DMS53 treated with DMSO at 0.1 percent for 48 hours (cell line): ENCODE results near the gene MRPL46.
A peak's percentile ranks its signal among the peaks of the same experiment; 100 is the strongest.

ENCODE experiments used
- DNase-seq: peaks from one replicate; lab custom pipeline; 2025; ENCODE audit not compliant: unreplicated experiment; lab: John Stamatoyannopoulos, UW

MRPL46 gene

GRCh38 chr15:88467073-88467934, at the start of gene MRPL46, which contains the start of gene MRPS11:
Gene MRPL46 (minus strand): TSS chr15:88467388. CDS start chr15:88467377, 11 bp downstream.
Gene MRPS11 (plus strand): TSS chr15:88467708. CDS start chr15:88467718, 10 bp downstream.
- DNase-seq: peak; percentile 87

- no peak for DNase-seq
Measured at GRCh38 chr15:88513195-88513594, 46.0 kb upstream of the MRPL46 start.

GRCh38 chr15:88512601-88513000, 45.4 kb upstream of the MRPL46 start:
- DNase-seq: no peak

- no peak for DNase-seq
Measured at GRCh38 chr15:88512078-88512477, 44.9 kb upstream of the MRPL46 start.

- no peak for DNase-seq
Measured at GRCh38 chr15:88511161-88511560, 44.0 kb upstream of the MRPL46 start.

- no peak for DNase-seq
Measured at GRCh38 chr15:88509964-88510363, 42.8 kb upstream of the MRPL46 start.

GRCh38 chr15:88509321-88509720, 42.1 kb upstream of the MRPL46 start:
- no peak for DNase-seq

GRCh38 chr15:88506628-88507027, 39.4 kb upstream of the MRPL46 start:
- no peak for DNase-seq

GRCh38 chr15:88505721-88506120, 38.5 kb upstream of the MRPL46 start:
- DNase-seq: no peak

GRCh38 chr15:88504445-88504844, 37.3 kb upstream of the MRPL46 start:
- DNase-seq: no peak

- no peak for DNase-seq
Measured at GRCh38 chr15:88498996-88499395, 31.8 kb upstream of the MRPL46 start.

GRCh38 chr15:88497109-88497765, 30.0 kb upstream of the MRPL46 start:
- DNase-seq: no peak

- no peak for DNase-seq
Measured at GRCh38 chr15:88493844-88494243, 26.7 kb upstream of the MRPL46 start.

- no peak for DNase-seq
Measured at GRCh38 chr15:88491158-88491557, 24.0 kb upstream of the MRPL46 start.

GRCh38 chr15:88490036-88490435, 22.8 kb upstream of the MRPL46 start:
- no peak for DNase-seq

GRCh38 chr15:88489321-88489720, 22.1 kb upstream of the MRPL46 start:
- DNase-seq: no peak

- no peak for DNase-seq
Measured at GRCh38 chr15:88487796-88488523, 20.8 kb upstream of the MRPL46 start.

GRCh38 chr15:88487178-88487795, 20.1 kb upstream of the MRPL46 start:
- DNase-seq: no peak

GRCh38 chr15:88484682-88485331, 17.6 kb upstream of the MRPL46 start:
- no peak for DNase-seq

- DNase-seq: no peak
Measured at GRCh38 chr15:88482263-88482662, 15.1 kb upstream of the MRPL46 start.

- no peak for DNase-seq
Measured at GRCh38 chr15:88480981-88481380, 13.8 kb upstream of the MRPL46 start.
